SK-N-SH (cell line): ENCODE measurements around the gene MED16. TPM values are rescaled to one million over a fixed set of nuclear protein-coding genes. Genes with fewer than 3 reads are reported as not detected.

Source experiments
- CTCF ChIA-PET: fragments of 300-600, 350-600 bp; formaldehyde crosslinking; extraction: SDS; loops from one replicate; lab custom pipeline; 2021; lab: Yijun Ruan, JAX
- POLR2A ChIA-PET: fragments of 350-600 bp; sonication (Branson Sonifier 250); formaldehyde crosslinking; extraction: SDS; loops from one replicate; lab custom pipeline; 2020; ENCODE audit warnings: antibody characterized with exemption, inconsistent platforms; lab: Yijun Ruan, JAX
- DNase-seq: peaks from one replicate; pipeline ENCODE4 v3.0.0; 2012
- H2AFZ ChIP-seq: fragments of 200-600 bp; sonication (generic); 2 replicates; pipeline ENCODE4 v1.8.1; 2016; ENCODE audit warnings: antibody characterized with exemption, mild to moderate bottlenecking, low read depth
- H3F3A ChIP-seq: fragments of 200-600 bp; sonication (generic); replicated peaks from 2 replicates; pipeline ENCODE3; 2016; ENCODE audit warnings: antibody characterized with exemption, mild to moderate bottlenecking; ENCODE audit not compliant: insufficient read depth
- H3K27ac ChIP-seq, 2 experiments: fragments of 200-500 bp in 1 of 2; fragments of 200-600 bp in 1 of 2; sonication (Bioruptor generic) in 1 of 2; sonication (generic), shearing (Covaris generic) in 1 of 2; 2 replicates each; pipeline versions ENCODE4 v1.5.1 to v1.6.1; 2014 to 2016; ENCODE audit warnings: low read depth in 2 of 2, inconsistent platforms in 1 of 2, low read length in 1 of 2, mild to moderate bottlenecking in 1 of 2, mixed read lengths in 1 of 2
- H3K27me3 ChIP-seq: fragments of 200-600 bp; sonication (generic), shearing (Covaris generic); 2 replicates; pipeline ENCODE4 v1.6.1; 2016; ENCODE audit warnings: mixed run types; ENCODE audit not compliant: insufficient read depth
- H3K36me3 ChIP-seq, 2 experiments: fragments of 200-500 bp in 1 of 2; fragments of 200-600 bp in 1 of 2; sonication (Bioruptor generic) in 1 of 2; sonication (generic) in 1 of 2; replicated peaks in 1 of 2; 2 replicates each; pipeline versions ENCODE3 to v1.5.1; 2014 to 2016; ENCODE audit warnings: low read length in 1 of 2, mild to moderate bottlenecking in 1 of 2; ENCODE audit not compliant: insufficient read depth in 2 of 2, control insufficient read depth in 1 of 2
- H3K4me1 ChIP-seq, 2 experiments: fragments of 200-500 bp in 1 of 2; fragments of 200-600 bp in 1 of 2; sonication (Bioruptor generic) in 1 of 2; sonication (generic), shearing (Covaris generic) in 1 of 2; 2 replicates each; pipeline versions ENCODE4 v1.5.1 to v1.6.1; 2014 to 2016; ENCODE audit warnings: low read depth in 1 of 2, low read length in 1 of 2, mixed run types in 1 of 2; ENCODE audit not compliant: insufficient read depth in 2 of 2, control insufficient read depth in 1 of 2
- H3K4me2 ChIP-seq: fragments of 200-600 bp; sonication (generic), shearing (Covaris generic); 2 replicates; pipeline ENCODE4 v1.6.1; 2017; ENCODE audit warnings: mixed run types
- H3K4me3 ChIP-seq, 2 experiments: fragments of 200-500 bp in 1 of 2; fragments of 200-600 bp in 1 of 2; sonication (Bioruptor generic) in 1 of 2; sonication (generic), shearing (Covaris generic) in 1 of 2; 2 replicates each; pipeline versions ENCODE4 v1.5.1 to v1.8.1; 2014 to 2016; ENCODE audit warnings: low read depth in 2 of 2, inconsistent platforms in 1 of 2, low read length in 1 of 2, mild to moderate bottlenecking in 1 of 2, mixed read lengths in 1 of 2, moderate library complexity in 1 of 2
- H3K79me2 ChIP-seq: fragments of 200-600 bp; sonication (generic); 2 replicates; pipeline ENCODE4 v1.8.1; 2017; ENCODE audit warnings: mild to moderate bottlenecking; ENCODE audit not compliant: insufficient read depth
- H3K9ac ChIP-seq: fragments of 200-600 bp; sonication (generic); 2 replicates; pipeline ENCODE4 v1.6.1; 2017; ENCODE audit warnings: mixed run types
- H3K9me2 ChIP-seq: fragments of 200-600 bp; sonication (generic); 2 replicates; pipeline ENCODE4 v1.6.1; 2017; ENCODE audit warnings: mixed run types
- H3K9me3 ChIP-seq: fragments of 200-600 bp; sonication (generic); 2 replicates; pipeline ENCODE4 v1.6.1; 2017; ENCODE audit warnings: mixed run types, mild to moderate bottlenecking, moderate library complexity
- H4K20me1 ChIP-seq: fragments of 200-600 bp; sonication (generic); 2 replicates; pipeline ENCODE4 v1.6.1; 2017; ENCODE audit warnings: mild to moderate bottlenecking, mixed run types; ENCODE audit not compliant: insufficient read depth
- ELF1 ChIP-seq: IDR thresholded peaks from 2 replicates; pipeline ENCODE4 v1.4.0; 2012
- EP300 ChIP-seq, 2 experiments: IDR thresholded peaks; 2 replicates each; pipeline versions ENCODE4 v1.4.0 to v1.6.1; 2012; ENCODE audit warnings: borderline replicate concordance in 1 of 2, low read depth in 1 of 2, low read length in 1 of 2
- FOSL2 ChIP-seq: IDR thresholded peaks from 2 replicates; pipeline ENCODE4 v1.4.0; 2012; ENCODE audit warnings: low read depth, mild to moderate bottlenecking, moderate library complexity, borderline replicate concordance
- GATA2 ChIP-seq: sonication (generic); formaldehyde crosslinking; IDR thresholded peaks from 2 replicates; pipeline ENCODE4 v1.5.0; 2020; ENCODE audit warnings: mild to moderate bottlenecking, missing genetic modification reagents
- NFIC ChIP-seq: IDR thresholded peaks from 2 replicates; pipeline ENCODE4 v1.4.0; 2012; ENCODE audit warnings: borderline replicate concordance
- RAD21 ChIP-seq: IDR thresholded peaks from 2 replicates; pipeline ENCODE4 v1.6.1; 2012; ENCODE audit warnings: mild to moderate bottlenecking, low read length
- TCF12 ChIP-seq: IDR thresholded peaks from 2 replicates; pipeline ENCODE4 v1.4.0; 2012
- WGBS: methylation state at CpG from one replicate; pipeline ENCODE4 v1.1.6; 2017; ENCODE audit warnings: low lambda C conversion rate; 5-methylcytosine and 5-hydroxymethylcytosine counted together
- polyA plus RNA-seq, 3 experiments: library from polyadenylated mRNA; depleted of rRNA; stranded (reverse); fragments of >200 nt; gene quantifications; 2 replicates each; pipeline ENCODE4 v1.2.3, GENCODE V29; 2012
- TF ChIP-seq, protein P1 (sequence below): IDR thresholded peaks from 2 replicates; pipeline ENCODE4 v1.6.1; 2012; ENCODE audit warnings: mild to moderate bottlenecking, low read depth, low read length, moderate library complexity
- TF ChIP-seq, protein P2 (sequence below): fragments of 150-350 bp; IDR thresholded peaks from 2 replicates; pipeline ENCODE4 v1.6.1; 2017; ENCODE audit warnings: antibody characterized with exemption, low read length, low read depth, borderline replicate concordance

Gene MED16
- polyA plus RNA-seq, 1 of the 3 experiments (the other 2 are of a cell fraction), result 40.6 TPM

DNA sequence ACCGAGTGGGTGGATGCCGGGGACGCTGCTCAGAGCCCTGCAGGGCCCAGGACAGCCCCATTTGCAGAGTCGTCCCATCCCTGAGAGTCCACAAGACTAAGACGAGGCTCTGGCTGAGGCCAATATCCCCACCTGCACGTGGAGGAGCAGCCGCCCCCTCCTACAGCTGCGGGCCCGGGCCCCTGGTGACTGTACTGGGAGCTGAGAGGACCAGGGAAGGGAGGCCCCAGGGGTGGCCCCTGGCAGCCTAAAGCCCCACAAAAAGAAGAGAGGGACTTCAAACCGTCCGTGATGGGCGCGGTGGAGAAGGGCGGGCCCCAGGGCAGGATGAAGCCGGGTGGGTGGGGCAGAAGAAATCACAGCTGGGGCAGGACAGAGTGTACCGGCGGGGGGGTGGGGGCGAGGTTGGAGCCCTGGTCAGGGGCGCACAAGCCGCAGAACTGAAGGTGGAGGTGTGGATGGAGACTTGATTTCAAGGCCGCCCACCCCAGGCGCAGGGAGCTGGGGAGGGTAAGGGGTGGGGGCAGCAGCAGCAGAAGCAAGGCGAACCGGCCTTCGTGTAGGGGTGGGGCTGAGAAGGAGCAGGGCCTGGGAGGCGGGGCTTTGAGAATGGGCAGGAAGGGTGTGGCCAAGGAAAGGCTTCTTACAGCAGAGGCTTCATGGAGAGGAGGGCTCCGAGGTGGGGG, 20.6 kb downstream of the MED16 start (continued):
- TF ChIP-seq, protein P1, sequence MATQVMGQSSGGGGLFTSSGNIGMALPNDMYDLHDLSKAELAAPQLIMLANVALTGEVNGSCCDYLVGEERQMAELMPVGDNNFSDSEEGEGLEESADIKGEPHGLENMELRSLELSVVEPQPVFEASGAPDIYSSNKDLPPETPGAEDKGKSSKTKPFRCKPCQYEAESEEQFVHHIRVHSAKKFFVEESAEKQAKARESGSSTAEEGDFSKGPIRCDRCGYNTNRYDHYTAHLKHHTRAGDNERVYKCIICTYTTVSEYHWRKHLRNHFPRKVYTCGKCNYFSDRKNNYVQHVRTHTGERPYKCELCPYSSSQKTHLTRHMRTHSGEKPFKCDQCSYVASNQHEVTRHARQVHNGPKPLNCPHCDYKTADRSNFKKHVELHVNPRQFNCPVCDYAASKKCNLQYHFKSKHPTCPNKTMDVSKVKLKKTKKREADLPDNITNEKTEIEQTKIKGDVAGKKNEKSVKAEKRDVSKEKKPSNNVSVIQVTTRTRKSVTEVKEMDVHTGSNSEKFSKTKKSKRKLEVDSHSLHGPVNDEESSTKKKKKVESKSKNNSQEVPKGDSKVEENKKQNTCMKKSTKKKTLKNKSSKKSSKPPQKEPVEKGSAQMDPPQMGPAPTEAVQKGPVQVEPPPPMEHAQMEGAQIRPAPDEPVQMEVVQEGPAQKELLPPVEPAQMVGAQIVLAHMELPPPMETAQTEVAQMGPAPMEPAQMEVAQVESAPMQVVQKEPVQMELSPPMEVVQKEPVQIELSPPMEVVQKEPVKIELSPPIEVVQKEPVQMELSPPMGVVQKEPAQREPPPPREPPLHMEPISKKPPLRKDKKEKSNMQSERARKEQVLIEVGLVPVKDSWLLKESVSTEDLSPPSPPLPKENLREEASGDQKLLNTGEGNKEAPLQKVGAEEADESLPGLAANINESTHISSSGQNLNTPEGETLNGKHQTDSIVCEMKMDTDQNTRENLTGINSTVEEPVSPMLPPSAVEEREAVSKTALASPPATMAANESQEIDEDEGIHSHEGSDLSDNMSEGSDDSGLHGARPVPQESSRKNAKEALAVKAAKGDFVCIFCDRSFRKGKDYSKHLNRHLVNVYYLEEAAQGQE, result no peak
- TF ChIP-seq, protein P2, sequence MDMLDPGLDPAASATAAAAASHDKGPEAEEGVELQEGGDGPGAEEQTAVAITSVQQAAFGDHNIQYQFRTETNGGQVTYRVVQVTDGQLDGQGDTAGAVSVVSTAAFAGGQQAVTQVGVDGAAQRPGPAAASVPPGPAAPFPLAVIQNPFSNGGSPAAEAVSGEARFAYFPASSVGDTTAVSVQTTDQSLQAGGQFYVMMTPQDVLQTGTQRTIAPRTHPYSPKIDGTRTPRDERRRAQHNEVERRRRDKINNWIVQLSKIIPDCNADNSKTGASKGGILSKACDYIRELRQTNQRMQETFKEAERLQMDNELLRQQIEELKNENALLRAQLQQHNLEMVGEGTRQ, result no peak
- TF ChIP-seq ELF1 (no peak), RAD21 (no peak)

DNA sequence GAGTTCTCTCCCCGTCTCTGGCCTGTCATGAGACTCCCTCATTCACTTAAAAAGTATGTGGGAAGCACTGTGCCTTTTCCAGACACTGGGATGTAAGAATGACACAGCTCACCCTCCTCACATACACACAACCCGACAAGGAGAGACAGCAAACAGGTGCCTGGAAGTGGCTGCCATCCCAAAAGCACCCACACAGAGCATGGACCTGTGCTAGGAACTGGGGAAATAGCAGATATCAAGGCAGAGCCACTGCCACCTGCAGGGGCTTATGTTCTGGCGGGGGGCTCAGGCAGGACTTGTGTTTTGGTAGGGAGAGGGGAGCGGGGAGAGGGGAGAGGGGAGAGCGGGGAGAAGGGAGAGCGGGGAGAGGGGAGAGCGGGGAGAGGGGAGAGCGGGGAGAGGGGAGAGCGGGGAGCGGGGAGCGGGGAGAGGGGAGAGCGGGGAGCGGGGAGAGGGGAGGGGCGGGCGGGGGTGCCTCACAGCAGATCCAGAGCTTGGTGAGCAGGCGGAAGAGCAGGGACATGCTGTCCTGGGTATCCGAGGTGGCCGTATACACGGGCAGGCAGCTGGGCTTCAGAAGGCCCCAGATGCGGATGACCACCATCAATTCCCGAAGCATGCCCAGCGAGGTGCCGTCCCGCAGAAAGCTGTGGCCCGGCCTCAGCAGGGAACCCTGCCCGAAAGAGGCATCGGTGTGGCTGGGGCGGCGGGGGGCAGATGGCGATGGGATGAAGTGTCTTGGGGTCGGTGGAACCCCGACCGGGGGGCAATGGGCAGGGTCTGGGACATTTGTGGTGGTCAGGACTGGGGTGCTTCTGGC, 21.3 kb downstream of the MED16 start:
- Histone ChIP-seq H3K4me3 (no peak overlapping the region), H2AFZ (no peak overlapping the region), H4K20me1 (no peaks in the 10 kb centered on the region), H3K36me3 (peaks cover 3 to 46% of the 10 kb centered on the region in 2 experiments), H3K9me3 (no peaks in the 10 kb centered on the region), H3K9me2 (no peaks in the 10 kb centered on the region), H3K27ac (peak overlapping the region in 1 of 2 experiments; percentile 76; a peak in 2 of 4 replicates), H3K4me2 (no peak overlapping the region), H3K4me1 (peaks cover 4 to 16% of the 10 kb centered on the region in 2 experiments; a peak in 2 of 4 replicates), H3F3A (peaks cover 22% of the 10 kb centered on the region), H3K9ac (no peak overlapping the region), H3K79me2 (no peaks in the 10 kb centered on the region), H3K27me3 (no peaks in the 10 kb centered on the region)
- TF ChIP-seq EP300 (IDR thresholded peaks at IDR 0.05; ENCODE audit: borderline replicate concordance in 1 of 2, low read depth in 1 of 2, low read length in 1 of 2) (no peak), NFIC (no peak), GATA2 (CRISPR knock-in tag) (no peak), TCF12 (no peak), FOSL2 (no peak)
- DNase-seq, result peak; percentile 75
- ChIA-PET POLR2A (interaction anchor here (0.7 kb wide), 1 partner anchor 7 kb away, joined by 3 read pairs; no protein-coding TSS in a partner anchor), CTCF (interaction anchor here (0.9 to 1.3 kb wide), 4 partner anchors 15 to 111 kb away, joined by 3 to 5 read pairs (median 3); no protein-coding TSS in a partner anchor)
- 78% methylated on average over 29 of the region's 33 CpGs for WGBS
